Testis (tissue), 3 donors: Measurements from ENCODE around the gene MAST4. TPM values are rescaled to one million over a fixed set of nuclear protein-coding genes. Genes with fewer than 3 reads are reported as not detected.

Experiments
- DNase-seq: peaks from one replicate; pipeline ENCODE4 v3.0.0-alpha.2; 2019
- H3K27ac ChIP-seq, 2 donors: fragments of 200-600 bp; sonication (generic); one replicate each; pipeline ENCODE4 v1.5.1; 2019
- H3K27me3 ChIP-seq: fragments of 200-600 bp; sonication (generic); one replicate; pipeline ENCODE4 v1.5.1; 2019
- H3K36me3 ChIP-seq: fragments of 200-600 bp; sonication (generic); one replicate; pipeline ENCODE4 v1.5.1; 2017; ENCODE audit warnings: low read depth; ENCODE audit errors: missing control alignments
- H3K4me1 ChIP-seq: fragments of 200-600 bp; sonication (generic); one replicate; pipeline ENCODE4 v1.5.1; 2019
- H3K4me3 ChIP-seq, 2 donors: fragments of 200-600 bp; sonication (generic); one replicate each; pipeline ENCODE4 v1.5.1; 2017 to 2019
- H3K9me3 ChIP-seq: fragments of 200-600 bp; sonication (generic); one replicate; pipeline ENCODE4 v1.5.1; 2017
- CTCF ChIP-seq, 3 experiments: fragments of 450-650 bp in 2 of 3; fragments of 200-600 bp in 1 of 3; sonication (generic) in 1 of 3; IDR thresholded peaks; one replicate each; pipeline ENCODE4 v1.5.1; 2016 to 2019; ENCODE audit warnings: antibody characterized with exemption in 3 of 3, mild to moderate bottlenecking in 2 of 3, moderate library complexity in 1 of 3
- POLR2A ChIP-seq: fragments of 450-650 bp; IDR thresholded peaks from one replicate; pipeline ENCODE4 v1.6.1; 2017; ENCODE audit warnings: antibody characterized with exemption, mild to moderate bottlenecking, moderate library complexity
- WGBS, 2 donors: methylation state at CpG; one replicate each; pipeline ENCODE4 v1.1.5; 2018; 5-methylcytosine and 5-hydroxymethylcytosine counted together
- intact Hi-C: fragments of 100-400 bp; cut with DNase I; formaldehyde crosslinking; loops from one replicate; pipeline ENCODE4 v1.15.1; 2023; ENCODE audit warnings: low total_unique reads
- polyA plus RNA-seq: library from polyadenylated mRNA; stranded (reverse); fragments of 350-450 nt; fragmentation: Illumina TruSeq; extraction: RNeasy Lipid Tissue Mini Kit (QIAGEN cat#74804); gene quantifications from one replicate; pipeline ENCODE4 v1.2.3, GENCODE V29; 2014; ENCODE audit warnings: low read depth, low replicate concordance; ENCODE audit not compliant: insufficient read depth
- total RNA-seq, 2 donors: library from RNA; depleted of rRNA; stranded (reverse); fragments of >200 nt; gene quantifications; one replicate each; pipeline ENCODE4 v1.2.3, GENCODE V29; 2016

Gene MAST4
- total and polyA plus RNA-seq, 3 donors from 2014 or later, result 27.2 to 56.4 (median 51.4) TPM

- Histone ChIP-seq H3K9me3 (no peaks in the 10 kb centered on the region), H3K27ac (no peak overlapping the region), H3K27me3 (no peaks in the 10 kb centered on the region), H3K4me1 (peaks cover 5% of the 10 kb centered on the region), H3K4me3 (no peak overlapping the region), H3K36me3 (no peaks in the 10 kb centered on the region)
- intact Hi-C loops, result no loop called here
- no peak for DNase-seq
- TF ChIP-seq POLR2A (no peak), CTCF (IDR thresholded peaks at IDR 0.05) (no peak)
- 80 to 89% methylated on average over 3 of the region's 3 CpGs for WGBS, 2 donors
These were observed 404.7 kb downstream of the MAST4 start for GRCh38 chr5:67000794-67001475.

DNA sequence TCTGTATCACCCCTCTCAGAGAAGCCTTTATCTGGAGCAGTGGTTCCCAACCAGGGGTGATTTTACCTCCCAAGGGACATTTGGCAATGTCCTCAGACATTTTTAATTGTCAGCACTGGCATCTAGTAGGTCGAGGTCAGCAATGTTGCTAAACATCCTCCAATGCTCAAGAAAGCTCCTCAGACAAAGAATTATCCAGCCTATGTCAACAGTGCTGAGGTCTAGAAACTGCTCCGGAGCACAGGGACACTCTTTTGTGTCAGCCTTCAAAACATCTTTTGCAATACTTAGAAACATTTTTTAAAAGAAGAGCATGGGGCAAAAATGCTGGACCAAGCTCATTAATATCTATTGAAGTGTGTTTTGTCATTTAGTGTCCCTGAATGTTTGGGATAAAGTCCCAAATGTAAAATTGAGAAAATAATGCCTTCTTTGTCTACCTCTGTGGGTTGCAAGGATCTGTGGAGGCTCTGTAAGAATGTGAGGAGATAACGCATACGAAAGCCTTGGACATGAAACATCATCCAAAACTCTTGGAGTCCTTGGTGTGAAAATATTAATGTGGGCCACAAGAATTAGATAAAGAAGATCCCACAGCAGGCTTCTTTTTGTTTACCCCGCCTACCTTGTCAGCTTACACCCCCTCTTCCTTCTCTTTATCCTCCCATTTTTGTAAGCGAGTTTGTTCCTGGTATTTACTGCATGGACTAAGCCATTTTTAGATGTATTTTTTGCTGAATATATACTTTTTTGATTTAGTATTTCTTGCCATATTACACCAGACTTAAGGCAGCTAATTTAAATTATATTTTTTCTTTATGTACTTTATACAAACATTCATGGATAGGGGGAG is 406.9 kb downstream of the MAST4 start:
- TF ChIP-seq CTCF (IDR thresholded peaks at IDR 0.05) (no peak), POLR2A (no peak)
- Histone ChIP-seq H3K4me3 (peak overlapping the region; percentile 60 to 64), H3K36me3 (no peaks in the 10 kb centered on the region), H3K4me1 (peaks cover 5% of the 10 kb centered on the region), H3K9me3 (no peaks in the 10 kb centered on the region), H3K27me3 (no peaks in the 10 kb centered on the region), H3K27ac (peak overlapping the region; percentile 69 to 85)
- WGBS, 2 donors, result 37 to 45% methylated on average over 6 of the region's 6 CpGs
- intact Hi-C loops, result no loop called here
- no peak for DNase-seq

DNA sequence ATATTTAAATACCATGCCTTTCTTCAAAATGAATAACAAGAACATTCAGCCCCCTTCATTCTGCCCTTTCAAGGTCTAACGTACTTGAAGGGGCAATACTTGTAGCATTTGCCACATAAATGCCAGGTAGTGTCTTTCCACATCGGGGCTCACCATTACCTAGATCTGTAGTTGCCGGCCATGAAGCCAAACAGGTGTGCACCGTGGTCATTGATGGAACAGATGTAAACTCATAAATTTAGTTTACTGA is 407.4 kb downstream of the MAST4 start:
- Histone ChIP-seq H3K27me3 (no peaks in the 10 kb centered on the region), H3K9me3 (no peaks in the 10 kb centered on the region), H3K36me3 (no peaks in the 10 kb centered on the region), H3K4me3 (peak overlapping the region; percentile 60 to 64), H3K27ac (peak overlapping the region; percentile 69 to 85), H3K4me1 (peaks cover 5% of the 10 kb centered on the region)
- TF ChIP-seq POLR2A (no peak), CTCF (IDR thresholded peaks at IDR 0.05) (no peak)
- 2 to 6% methylated on average over 4 of the region's 4 CpGs for WGBS, 2 donors
- no peak for DNase-seq
- intact Hi-C loops, result no loop called here

GRCh38 chr5:67003935-67004729 is 407.9 kb downstream of the MAST4 start:
- H3K27me3 ChIP-seq, result no peaks in the 10 kb centered on the region
- peak overlapping the region; percentile 60 to 64 for H3K4me3 ChIP-seq
- no peaks in the 10 kb centered on the region for H3K9me3 ChIP-seq
- H3K4me1 ChIP-seq, result peaks cover 5% of the 10 kb centered on the region
- H3K27ac ChIP-seq, result peak overlapping the region; percentile 69 to 85
- WGBS, 2 donors, result 0 to 1% methylated on average over 34 to 51 of the region's 54 CpGs
- intact Hi-C loops, result no loop called here
- peak; percentile 92 for DNase-seq
- H3K36me3 ChIP-seq, result no peaks in the 10 kb centered on the region
- TF ChIP-seq POLR2A (no peak), CTCF (IDR thresholded peaks at IDR 0.05) (no peak)
